Peyer's patch (tissue), 4 donors: ENCODE data around the gene RBMS2.

Experiments used
- CTCF ChIP-seq, 6 experiments: fragments of 450-650 bp in 4 of 6; fragments of 200-600 bp in 2 of 6; sonication (generic) in 1 of 6; IDR thresholded peaks; one replicate each; pipeline ENCODE4 v1.5.1; 2017 to 2019; ENCODE audit warnings: antibody characterized with exemption in 6 of 6, mild to moderate bottlenecking in 3 of 6, moderate library complexity in 1 of 6
- POLR2A ChIP-seq, 2 donors: fragments of 450-650 bp; IDR thresholded peaks; one replicate each; pipeline ENCODE4 v1.5.1; 2017; ENCODE audit warnings: antibody characterized with exemption in 2 of 2, mild to moderate bottlenecking in 2 of 2, moderate library complexity in 2 of 2

GRCh38 chr12:56633468-56634241 is 112.0 kb downstream of the RBMS2 start:
- no peak for TF ChIP-seq CTCF (IDR thresholded peaks at IDR 0.05)
- no peak for TF ChIP-seq POLR2A (IDR thresholded peaks at IDR 0.05)
